Vagina (tissue), 2 donors: ENCODE results near the gene SAC3D1.

Source experiments
- CTCF ChIP-seq, 3 experiments: fragments of 450-650 bp in 2 of 3; fragments of 200-600 bp in 1 of 3; sonication (generic) in 1 of 3; IDR thresholded peaks; one replicate each; pipeline ENCODE4 v1.5.1; 2017 to 2019; ENCODE audit warnings: antibody characterized with exemption in 3 of 3, mild to moderate bottlenecking in 2 of 3, moderate library complexity in 2 of 3
- POLR2AphosphoS5 ChIP-seq, 2 donors: sonication (generic); formaldehyde crosslinking; IDR thresholded peaks; one replicate each; pipeline ENCODE4 v1.9.0; 2017; ENCODE audit warnings: antibody characterized with exemption in 2 of 2, mild to moderate bottlenecking in 2 of 2, low read depth in 1 of 2; ENCODE audit not compliant: insufficient read depth in 1 of 2

- TF ChIP-seq CTCF (IDR thresholded peaks at IDR 0.05) (no peak), POLR2AphosphoS5 (IDR thresholded peaks at IDR 0.05; ENCODE audit: insufficient read depth in 1 of 2, low read depth in 1 of 2) (no peak)
These were observed 19.5 kb upstream of the SAC3D1 start for GRCh38 chr11:65021509-65021908.
